CD4-positive, alpha-beta T cell treated with Interleukin-4 for 4 hours (primary cell): ENCODE measurements around the gene CEP70.
A peak's percentile ranks its signal among the peaks of the same experiment; 100 is the strongest.
"Not testable (repeated sequence)": the region's sequence is repeated elsewhere in the genome, so short reads cannot be mapped to it uniquely, and the experiment has no call there.

Experiments used
- DNase-seq: peaks from one replicate; pipeline ENCODE4 v3.0.0-alpha.2; 2020

CEP70 gene, protein sequence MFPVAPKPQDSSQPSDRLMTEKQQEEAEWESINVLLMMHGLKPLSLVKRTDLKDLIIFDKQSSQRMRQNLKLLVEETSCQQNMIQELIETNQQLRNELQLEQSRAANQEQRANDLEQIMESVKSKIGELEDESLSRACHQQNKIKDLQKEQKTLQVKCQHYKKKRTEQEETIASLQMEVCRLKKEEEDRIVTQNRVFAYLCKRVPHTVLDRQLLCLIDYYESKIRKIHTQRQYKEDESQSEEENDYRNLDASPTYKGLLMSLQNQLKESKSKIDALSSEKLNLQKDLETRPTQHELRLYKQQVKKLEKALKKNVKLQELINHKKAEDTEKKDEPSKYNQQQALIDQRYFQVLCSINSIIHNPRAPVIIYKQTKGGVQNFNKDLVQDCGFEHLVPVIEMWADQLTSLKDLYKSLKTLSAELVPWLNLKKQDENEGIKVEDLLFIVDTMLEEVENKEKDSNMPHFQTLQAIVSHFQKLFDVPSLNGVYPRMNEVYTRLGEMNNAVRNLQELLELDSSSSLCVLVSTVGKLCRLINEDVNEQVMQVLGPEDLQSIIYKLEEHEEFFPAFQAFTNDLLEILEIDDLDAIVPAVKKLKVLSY

DNA sequence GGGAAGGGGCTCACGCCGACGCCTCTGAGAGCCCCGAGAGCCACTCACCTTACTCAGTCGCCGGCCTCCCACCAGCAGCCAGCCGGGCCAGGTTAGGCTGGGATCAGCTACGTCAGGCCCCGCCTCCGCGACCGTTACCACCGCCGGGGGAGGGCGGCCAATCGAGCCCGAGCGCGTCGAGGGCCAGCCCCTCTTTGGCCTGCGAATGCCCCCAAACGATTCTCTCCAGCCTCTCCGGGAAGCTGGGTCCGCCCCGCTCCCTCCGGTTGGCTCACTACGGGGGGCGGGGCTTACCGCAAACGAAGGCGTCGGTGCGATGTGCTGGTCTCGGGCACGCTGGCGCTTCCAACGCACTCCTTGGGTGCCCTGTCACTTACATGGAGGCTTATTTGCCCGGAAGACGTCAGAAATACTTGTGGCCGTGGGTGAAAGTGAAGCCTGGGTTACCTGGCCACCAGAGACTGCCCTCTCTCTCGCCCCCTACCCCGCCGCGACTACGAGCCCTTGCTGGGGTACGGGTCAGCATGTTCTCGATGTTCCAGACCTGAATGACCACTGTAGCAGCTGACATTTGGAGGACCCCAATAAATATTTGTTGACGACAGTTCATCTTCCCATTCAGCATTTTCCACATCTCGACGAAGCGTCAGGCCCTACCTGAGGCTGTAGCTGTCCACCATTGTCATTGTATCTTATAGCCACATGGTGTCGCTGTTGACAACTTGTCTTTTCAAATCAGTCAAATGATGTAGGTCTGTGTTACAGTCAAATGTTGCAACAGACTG, at the start of gene CEP70:
CEP70 (minus strand) TSS at position 111 of the 785 bp plus-strand sequence. CDS start 21,333 bp downstream, outside the sequence.
- peak; percentile 91 for DNase-seq

DNA sequence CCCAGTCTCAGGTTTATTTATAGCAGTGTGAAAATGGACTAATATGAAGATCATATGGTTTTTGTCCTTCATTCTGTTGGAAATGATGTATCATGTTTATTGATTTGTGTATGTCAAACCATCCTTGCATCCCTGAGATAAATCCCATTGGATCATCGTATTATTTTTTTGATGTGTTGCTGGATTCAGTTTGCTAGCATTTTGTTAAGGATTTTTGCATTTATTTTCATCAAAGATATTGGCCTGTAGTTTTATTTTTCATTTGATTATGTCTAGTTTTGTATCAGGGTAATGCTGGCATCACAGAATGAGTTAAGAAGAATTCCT, 48.8 kb upstream of the CEP70 start:
- no peak for DNase-seq

DNA sequence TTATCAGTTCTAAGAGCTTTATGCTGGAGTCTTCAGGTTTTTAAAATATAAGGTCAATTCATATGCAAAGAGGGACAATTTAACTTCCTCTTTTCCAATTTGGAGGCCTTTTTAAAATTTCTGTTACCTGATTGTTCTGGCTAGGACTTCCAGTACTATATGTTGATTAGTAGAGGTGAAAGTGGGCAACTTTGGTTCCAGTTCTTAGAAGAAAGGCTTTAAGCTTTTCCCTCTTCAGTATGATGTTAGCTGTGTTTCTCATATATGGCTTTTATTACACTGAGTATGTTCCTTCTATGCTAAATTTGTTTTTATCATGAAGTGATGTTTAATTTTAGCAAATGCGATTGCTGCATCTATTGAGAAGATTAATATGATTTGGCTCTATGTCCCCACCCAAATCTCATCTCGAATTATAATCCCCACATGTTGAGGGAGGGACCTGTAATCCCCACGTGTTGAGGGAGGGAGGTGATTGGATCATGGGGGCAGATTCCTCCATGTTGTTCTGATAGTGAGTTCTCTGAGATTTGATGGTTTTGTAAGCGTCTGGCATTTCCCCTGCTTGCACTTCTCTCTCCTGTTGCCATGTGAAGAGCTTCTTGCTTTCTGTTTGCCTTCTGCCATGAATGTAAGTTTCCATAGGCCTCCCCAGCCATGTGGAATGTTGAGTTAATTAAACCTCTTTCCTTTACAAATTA, 48.3 kb upstream of the CEP70 start:
- no peak for DNase-seq

DNA sequence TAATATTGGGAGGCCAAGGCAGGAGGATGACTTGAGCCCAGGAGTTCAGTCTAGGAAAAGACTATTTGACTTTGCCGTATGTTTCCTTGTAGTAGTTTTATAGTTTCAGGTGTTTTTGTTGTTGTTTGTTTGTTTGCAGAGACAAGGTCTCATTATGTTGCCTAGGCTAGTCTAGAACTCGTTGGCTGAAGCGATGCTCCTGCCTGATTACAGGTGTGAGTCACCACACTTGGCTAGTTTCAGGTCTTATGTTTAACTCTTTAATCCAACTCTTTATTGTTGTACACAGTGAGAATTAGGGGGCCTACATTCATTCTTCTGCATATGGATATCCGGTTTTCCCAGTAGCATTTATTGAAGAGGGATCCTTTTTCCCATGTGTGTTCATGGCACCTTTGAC, 46.5 kb upstream of the CEP70 start:
- no peak for DNase-seq

DNA sequence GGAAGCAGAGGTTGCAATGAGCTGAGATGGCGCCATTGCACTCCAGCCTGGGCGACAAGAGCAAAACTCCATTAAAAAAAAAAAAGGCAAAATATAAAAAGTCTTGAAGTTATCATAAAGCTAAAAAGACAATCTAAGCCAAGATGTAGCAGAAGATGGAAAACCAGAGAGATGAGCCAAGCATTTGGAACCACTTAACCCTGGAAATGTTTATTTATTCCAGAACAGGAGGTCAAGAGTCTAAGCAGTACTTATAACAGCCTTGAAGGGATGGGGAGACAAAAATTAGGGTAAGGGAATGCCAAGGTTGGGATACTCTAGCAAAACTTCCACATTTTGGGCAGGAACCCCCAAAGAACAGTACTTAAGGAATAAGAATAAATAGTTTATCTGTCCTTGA, 44.6 kb upstream of the CEP70 start:
- no peak for DNase-seq

DNA sequence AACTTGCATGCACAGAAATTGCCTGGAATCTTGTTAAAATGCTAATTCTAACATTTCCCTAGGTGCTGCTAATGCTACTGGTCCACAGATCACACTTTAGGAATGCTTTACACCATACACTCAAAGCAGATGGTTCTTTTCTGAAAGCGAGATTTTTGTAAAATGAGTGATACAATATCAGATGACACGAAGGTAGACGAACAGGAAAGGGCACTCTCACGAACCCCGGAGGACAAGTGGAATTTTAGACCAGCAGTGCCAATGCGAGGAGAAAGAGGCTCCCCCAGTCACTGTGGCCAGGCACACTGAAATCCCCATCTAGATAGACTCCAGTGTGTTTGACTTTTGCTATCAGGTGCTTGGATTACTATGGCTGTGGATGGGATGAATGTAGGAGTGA, 35.5 kb upstream of the CEP70 start:
- no peak for DNase-seq

DNA sequence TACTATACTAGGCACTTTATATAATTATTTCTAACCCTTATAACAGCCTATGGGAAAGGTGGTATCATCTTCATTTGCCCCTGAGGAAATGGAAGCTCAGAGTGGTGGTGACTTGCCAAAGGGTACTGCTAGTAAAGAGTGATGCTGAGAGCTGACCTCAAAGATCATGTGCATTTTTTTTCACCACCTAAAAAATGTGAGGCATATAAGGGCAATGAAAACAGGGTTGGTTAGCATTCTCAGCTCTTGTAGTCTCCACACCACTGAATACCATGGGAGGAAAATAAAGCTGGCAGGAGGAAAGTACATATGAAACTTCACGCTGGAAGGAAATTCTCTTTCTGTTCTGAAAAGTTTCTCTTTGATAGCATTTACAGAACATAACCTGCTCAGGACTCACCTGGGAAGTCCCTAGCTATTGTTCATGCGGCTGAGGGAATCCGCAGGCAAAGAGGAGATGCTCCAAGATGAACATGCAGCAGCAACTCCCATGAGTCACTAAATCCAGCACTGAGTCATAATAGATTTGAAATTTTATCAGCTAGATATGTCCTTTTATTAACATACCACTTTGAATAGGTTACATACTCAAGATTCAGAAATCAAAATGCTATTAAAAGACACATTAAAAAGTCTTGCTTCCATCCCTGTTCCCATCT, 31.8 kb upstream of the CEP70 start:
- no peak for DNase-seq

DNA sequence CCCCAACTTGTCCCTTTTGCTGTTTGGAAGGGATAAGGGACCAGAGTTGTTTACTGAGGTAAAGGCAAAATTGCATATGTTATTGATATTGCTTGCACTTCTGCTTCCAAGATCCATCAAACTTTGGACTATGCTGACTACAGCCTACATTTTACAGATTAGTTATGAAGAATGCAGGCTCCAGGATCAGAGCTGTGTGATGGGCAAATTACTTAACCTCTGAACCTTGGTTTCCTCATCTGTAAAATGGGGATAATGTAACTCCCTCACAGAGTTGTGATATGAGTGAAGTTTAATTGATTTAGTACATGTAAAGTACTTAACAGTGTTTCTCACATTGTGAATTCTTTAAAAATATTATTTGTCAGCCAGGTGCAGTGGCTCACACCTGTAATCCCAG, 30.5 kb upstream of the CEP70 start:
- DNase-seq: no peak

DNA sequence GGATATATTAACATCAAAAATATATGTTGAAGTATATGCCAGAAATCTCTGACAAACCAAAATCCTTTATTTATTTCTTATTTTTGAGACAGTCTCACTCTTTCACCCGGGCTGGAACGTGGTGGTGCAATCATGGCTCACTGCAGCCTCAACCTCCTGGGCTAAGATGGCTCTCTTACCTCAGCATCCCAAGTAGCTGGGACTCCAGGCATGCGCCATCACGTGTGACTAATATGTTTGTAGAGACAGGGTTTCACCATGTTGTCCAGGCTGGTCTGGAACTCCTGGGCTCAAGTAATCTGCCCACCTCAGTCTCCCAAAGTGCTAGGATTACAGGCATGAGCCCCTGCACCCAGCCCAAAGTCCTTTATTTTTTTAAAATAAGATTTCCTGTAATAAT, 26.4 kb upstream of the CEP70 start:
- no peak for DNase-seq

DNA sequence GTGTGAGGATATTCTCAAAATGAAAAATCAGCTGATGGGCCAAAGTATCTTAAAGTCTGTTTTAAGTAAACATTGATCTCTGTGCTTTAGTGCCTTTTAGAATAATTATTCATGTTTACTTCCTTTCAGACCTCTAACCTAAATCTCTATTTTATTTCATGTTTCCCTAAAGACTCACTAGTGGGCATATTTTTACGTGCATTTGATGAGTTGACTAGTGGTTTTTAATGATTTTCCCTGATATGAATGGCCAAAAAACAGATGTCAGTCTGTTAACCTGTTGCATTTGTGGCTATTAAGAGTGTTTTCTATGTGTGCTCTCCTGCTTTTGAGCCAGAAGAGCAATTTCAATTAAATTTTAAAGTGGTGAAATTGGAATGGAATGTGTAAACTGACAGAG, 21.4 kb upstream of the CEP70 start:
- no peak for DNase-seq

DNA sequence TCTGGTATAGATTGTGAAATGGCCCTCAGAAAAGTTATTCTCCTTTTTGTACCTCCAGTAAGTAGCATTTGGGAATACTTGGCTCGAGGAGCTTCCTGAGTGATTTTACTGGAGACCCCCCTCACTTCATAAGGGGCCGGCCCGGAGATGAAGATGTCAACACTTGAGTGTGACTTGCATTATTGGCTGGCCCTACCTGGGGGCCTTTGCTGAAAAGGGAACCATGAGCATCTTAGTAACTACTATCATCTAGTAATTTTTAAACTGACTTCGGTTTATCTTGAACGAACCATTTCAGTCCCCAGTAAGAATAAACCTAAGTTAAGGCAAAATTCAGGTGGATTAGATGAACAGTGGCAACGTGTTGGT, 15.8 kb upstream of the CEP70 start:
- no peak for DNase-seq

DNA sequence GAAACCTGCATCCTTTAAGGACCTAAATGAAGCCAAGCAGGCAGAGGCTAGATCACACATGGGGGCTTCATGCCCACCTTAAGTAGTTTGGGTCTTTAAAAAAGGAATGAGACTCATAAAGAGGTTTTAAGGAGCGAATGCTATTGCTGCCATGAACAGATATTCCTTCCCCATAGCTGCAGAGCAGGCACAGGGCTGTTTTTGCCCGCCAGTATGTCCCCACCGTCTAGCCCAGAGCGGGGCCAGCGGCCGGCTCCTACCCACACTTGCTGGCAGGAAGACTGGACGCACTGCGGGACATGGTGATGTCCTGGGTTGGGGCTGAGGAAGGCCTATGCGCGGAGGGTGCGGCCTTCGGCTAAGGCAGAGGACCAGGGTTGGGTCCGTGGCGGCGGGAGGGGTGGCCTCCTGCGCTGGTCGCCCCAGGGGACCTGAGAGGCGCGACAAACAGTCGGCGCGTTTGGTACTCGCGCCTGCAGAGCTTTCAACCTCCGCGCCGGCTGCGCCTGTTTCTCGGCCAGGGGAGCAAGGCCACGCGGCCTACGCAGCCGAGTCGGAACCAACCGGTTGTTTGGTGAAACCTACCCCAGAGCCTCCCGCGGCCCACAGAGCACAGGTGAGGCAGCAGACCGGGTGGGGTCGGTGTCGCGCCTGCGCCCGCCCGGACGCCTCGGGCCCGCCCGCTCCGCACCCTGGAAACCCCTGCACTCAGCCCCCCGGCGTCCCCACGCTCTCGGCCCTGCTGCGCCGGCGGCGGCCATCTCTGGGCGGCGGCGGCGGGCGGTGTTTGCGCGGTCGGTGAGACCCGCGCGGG, 14.5 kb upstream of the CEP70 start, which contains the start of gene FAIM:
FAIM (plus strand) TSS at position 450 of the 814 bp plus-strand sequence. CDS start 10,956 bp downstream, outside the sequence.
- peak; percentile 70 for DNase-seq

DNA sequence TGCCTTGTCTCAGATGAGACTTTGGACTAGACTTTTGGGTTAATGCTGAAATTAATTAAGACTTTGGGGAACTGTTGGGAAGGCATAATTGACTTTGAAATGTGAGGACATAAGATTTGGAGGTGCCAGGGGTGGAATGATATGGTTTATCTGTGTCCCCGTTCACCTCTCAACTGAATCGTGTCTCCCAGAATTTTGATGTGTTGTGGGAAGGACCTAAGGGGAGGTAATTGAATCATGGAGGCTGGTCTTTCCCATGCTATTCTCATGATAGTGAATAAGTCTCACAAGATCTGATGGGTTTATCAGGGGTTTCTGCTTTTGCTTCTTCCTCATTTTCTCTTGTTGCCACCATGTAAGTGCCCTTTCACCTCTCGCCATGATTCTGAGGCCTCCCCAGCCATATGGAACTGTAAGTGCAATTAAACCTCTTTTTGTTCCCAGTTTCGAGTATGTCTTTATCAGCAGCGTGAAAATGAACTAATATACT, 10.1 kb upstream of the CEP70 start:
- not testable (repeated sequence) for DNase-seq

DNA sequence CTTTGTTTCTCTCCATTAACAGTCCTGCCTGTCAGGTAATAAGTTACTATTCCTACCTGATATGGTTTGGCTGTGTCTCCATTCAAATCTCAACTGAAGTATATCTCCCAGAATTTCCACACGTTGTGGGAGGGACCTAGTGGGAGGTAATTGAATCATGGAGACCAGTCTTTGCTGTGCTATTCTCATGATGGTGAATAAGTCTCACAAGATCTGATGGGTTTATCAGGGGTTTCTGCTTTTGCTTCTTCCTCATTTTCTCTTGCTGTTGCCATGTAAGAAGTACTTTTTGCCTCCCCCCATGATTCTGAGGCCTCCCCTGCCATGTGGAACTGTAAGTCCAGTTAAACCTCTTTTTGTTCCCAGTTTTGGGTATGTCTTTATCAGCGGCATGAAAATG, 7.6 kb upstream of the CEP70 start:
- DNase-seq: not testable (repeated sequence)

DNA sequence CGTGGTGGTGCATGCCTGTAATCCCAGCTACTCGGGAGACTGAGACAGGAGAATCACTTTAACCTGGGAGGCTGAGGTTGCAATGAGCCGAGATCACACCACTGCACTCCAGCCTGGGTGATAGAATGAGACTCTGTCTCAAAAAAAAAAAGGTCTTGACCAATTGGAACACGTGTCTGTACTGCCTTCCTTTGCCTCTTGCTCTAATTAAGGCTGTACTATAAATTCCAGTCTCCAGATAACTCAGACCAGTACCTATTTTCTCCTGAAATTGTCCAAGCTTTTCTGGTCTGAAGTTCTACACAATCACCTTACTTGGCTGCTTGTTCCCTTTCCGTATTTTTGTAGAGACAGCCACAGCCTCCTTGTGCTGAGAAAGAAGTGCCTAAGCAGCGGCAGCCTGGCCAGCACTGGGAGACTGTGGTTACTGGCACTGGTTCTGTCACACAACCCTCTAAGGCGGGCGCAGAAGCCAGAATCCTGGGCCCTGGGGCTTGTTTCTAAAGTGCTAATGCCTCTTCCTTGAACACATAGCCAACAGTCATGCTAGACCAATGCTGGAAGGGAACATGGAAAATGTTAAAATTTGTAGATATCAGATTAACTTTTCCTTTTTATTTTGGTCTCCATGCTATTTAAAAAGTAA, 6.2 kb upstream of the CEP70 start:
- DNase-seq: no peak

DNA sequence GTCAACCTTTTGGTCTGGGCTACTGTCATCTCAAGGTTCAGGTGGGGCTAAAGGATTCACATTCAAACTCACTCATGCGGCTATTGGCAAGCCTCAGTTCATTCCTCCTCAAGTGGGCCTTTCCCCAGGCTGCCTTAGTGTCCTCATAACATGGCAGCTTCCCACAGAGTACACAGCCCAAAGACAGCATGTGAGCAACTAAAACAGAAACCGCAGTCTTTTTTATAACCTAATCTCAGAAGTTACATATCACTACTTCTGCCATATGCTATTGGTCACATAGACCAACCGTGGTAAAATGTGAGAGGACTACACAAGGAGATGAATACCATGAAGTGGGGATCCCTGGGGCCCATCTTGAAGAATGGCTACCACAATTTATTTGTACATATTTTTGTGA, 4.5 kb upstream of the CEP70 start:
- DNase-seq: no peak

DNA sequence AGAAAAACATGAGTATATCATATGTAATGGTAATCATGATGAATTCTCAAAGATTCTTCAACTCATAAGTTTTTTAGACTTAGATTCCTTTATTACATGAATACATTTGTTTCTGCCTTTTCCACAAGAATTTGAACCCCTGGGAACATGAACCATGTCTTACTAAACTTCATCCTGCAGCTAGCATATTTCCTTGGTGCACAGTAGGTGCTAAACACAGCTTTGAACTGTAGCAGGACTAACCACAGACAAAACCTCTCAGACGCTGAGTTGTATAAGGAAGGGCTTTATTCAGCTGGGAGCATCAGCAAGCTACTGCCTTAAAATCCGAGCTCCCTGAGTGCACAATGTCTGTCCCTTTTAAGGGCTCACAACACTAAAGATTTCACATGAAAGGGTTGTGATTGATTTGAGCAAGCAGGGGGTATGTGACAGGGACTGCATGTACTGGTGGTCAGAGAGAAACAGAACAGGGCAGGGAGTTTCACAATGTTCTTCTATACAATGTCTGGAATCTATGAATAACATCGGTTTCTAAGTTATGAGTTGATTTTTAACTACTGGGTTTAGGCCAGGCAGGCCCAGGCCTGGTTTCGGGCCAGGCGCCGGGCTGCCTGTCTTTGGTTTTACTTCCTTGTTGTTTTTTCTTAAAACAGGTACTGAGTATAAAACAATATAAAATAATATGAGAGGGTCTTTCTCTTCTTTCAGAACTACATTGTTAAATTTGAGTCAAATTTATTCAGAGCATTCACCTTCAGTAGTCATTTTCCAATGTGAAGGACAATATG, 3.3 kb upstream of the CEP70 start:
- not testable (repeated sequence) for DNase-seq

DNA sequence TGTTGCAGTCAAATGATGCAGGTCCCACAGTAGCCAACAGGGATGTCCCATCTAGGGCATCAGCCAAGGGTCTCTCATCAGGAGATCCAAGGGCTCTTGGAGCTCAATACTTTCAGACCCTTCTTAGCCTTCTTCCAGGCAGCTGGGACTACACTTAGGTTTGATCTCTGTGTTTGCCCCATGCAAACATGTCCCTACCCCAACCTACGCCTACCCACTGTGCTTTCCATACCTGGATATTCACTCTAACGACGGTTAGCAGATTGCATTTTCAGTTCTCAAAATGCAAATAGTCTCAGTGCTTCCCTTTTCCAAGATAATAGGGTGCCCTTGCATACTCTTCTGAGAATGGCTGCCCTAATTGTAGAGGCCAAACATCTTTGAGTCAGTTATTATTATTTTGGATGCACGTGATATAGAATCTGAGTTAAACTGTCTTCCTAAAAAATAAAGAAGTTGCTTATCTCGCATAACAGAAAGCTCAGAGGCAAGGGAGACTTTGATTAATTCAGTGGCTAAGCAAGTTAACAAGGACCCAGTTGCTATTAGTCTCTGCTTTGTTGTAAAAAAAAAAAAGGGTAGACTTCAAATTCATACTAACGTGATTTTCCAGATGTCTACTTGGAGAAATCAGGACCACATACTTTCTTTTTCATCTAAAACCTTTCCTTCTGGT, 1.0 kb upstream of the CEP70 start:
- DNase-seq: no peak

DNA sequence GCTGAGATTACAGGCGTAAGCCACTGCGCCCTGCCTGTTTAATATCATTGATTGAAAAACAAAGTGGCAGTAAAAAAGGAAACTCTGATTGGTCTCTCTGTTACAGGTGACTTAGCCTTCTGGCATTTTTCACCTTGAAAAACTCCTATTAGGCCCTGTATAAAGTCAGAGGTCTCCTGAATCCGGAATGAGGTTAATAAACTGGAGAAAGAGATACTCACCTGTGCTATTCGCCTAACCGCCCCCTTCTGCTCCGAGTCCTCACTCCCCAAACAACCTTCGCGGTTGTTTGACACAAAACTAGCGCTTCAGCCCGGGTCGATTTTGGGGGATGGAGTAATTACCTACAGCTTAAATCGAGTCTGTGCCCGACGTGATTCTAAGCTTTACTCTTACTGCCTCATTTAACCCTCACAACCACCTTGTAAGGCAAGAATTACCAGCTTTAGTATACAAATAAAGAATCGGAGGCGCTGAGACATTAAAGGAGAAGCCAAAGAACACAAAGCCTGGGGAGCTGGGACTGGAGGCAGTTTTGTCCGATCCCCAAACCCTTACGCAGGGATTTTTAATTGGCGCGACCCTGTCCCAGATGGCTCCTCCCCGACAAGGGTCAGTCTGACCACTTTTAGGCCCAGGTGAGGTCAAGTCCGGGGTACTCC, 441 bp downstream of the CEP70 start:
- no peak for DNase-seq
